Endothelial cell of umbilical vein (primary cell): Measurements from ENCODE around the gene ALDH1L2. TPM values are rescaled to one million over a fixed set of nuclear protein-coding genes. Genes with fewer than 3 reads are reported as not detected.
A peak's percentile ranks its signal among the peaks of the same experiment; 100 is the strongest.

Experiments used
- BruUV-seq: library from RNA; stranded (reverse); fragments of 400-500 nt; replicated peaks from 2 replicates; lab custom pipeline; 2021; lab: Mats Ljungman, UMichigan
- CTCF ChIA-PET: fragments of 300-600, 350-600 bp; sonication (Branson Sonifier 250); formaldehyde crosslinking; loops from one replicate; lab custom pipeline; 2021; ENCODE audit warnings: antibody characterized with exemption, inconsistent platforms; lab: Charles Lee
- POLR2A ChIA-PET: fragments of 300-600, 350-600 bp; sonication (Branson Sonifier 250); formaldehyde crosslinking; loops from one replicate; lab custom pipeline; 2021; ENCODE audit warnings: antibody characterized with exemption, inconsistent platforms; lab: Charles Lee
- DNase-seq: peaks from one replicate; pipeline ENCODE4 v3.0.0-alpha.2; 2011; ENCODE audit warnings: low read depth, low spot score
- FAIRE-seq: peaks from 2 replicates; lab custom pipeline; 2011; peaks lifted over from hg19 to GRCh38; lab: Jason Lieb, UNC
- H2AFZ ChIP-seq: 2 replicates; pipeline ENCODE4 v1.6.0; 2012; ENCODE audit warnings: low read depth, low read length, control low read depth, inconsistent platforms
- H3K27ac ChIP-seq: 2 replicates; pipeline ENCODE4 v1.5.1; 2011; ENCODE audit warnings: low read depth, mild to moderate bottlenecking, control low read depth, low read length, moderate library complexity; ENCODE audit not compliant: insufficient read depth
- H3K27me3 ChIP-seq, 2 experiments: 2 replicates each; pipeline versions ENCODE4 v1.6.0 to v1.6.1; 2011; ENCODE audit warnings: low read length in 2 of 2, mixed read lengths in 1 of 2; ENCODE audit not compliant: control insufficient read depth in 2 of 2, insufficient read depth in 2 of 2
- H3K36me3 ChIP-seq, 2 experiments: 2 replicates in 1 of 2; 3 replicates in 1 of 2; pipeline ENCODE4 v1.5.1; 2011; ENCODE audit warnings: low read length in 2 of 2, mild to moderate bottlenecking in 1 of 2, moderate library complexity in 1 of 2; ENCODE audit not compliant: control insufficient read depth in 2 of 2, insufficient read depth in 2 of 2; ENCODE audit errors: extremely low read depth in 1 of 2
- H3K4me1 ChIP-seq: 3 replicates; pipeline ENCODE4 v1.5.1; 2011; ENCODE audit warnings: mild to moderate bottlenecking, low read length; ENCODE audit not compliant: control insufficient read depth, insufficient read depth; ENCODE audit errors: extremely low read depth
- H3K4me2 ChIP-seq: 2 replicates; pipeline ENCODE4 v1.6.1; 2011; ENCODE audit warnings: low read length, control low read depth, mixed read lengths; ENCODE audit not compliant: insufficient read depth
- H3K4me3 ChIP-seq, 3 experiments: fragments of 200-600 bp in 1 of 3; sonication (generic), shearing (Covaris generic) in 1 of 3; replicated peaks in 1 of 3; 2 replicates each; pipeline ENCODE4 v1.5.1; 2011 to 2016; ENCODE audit warnings: control low read depth in 3 of 3, low read length in 3 of 3, mild to moderate bottlenecking in 2 of 3, inconsistent platforms in 1 of 3, low read depth in 1 of 3, moderate library complexity in 1 of 3; ENCODE audit not compliant: insufficient read depth in 1 of 3
- H3K79me2 ChIP-seq: 2 replicates; pipeline ENCODE4 v1.6.0; 2012; ENCODE audit warnings: low read length, inconsistent platforms; ENCODE audit not compliant: control insufficient read depth, insufficient read depth
- H3K9ac ChIP-seq: replicated peaks from 2 replicates; pipeline ENCODE3; 2011; ENCODE audit warnings: low read length, control low read depth; ENCODE audit not compliant: insufficient read depth; ENCODE audit errors: extremely low read depth
- H3K9me1 ChIP-seq: replicated peaks from 3 replicates; pipeline ENCODE4 v1.6.0; 2011; ENCODE audit warnings: mild to moderate bottlenecking, low read length; ENCODE audit not compliant: control insufficient read depth, insufficient read depth; ENCODE audit errors: extremely low read depth
- H3K9me3 ChIP-seq: replicated peaks from 2 replicates; pipeline ENCODE4 v1.5.1; 2012; ENCODE audit warnings: low read length, inconsistent platforms; ENCODE audit not compliant: control insufficient read depth, insufficient read depth
- H4K20me1 ChIP-seq: replicated peaks from 2 replicates; pipeline ENCODE3; 2011; ENCODE audit warnings: mild to moderate bottlenecking, low read length; ENCODE audit not compliant: control insufficient read depth, insufficient read depth; ENCODE audit errors: extremely low read depth
- CTCF ChIP-seq, 2 donors: IDR thresholded peaks; 1 replicate in 1 of 2; 2 replicates in 1 of 2; pipeline ENCODE4 v1.5.1; 2011; ENCODE audit warnings: low read length in 2 of 2, mild to moderate bottlenecking in 2 of 2, moderate library complexity in 2 of 2, control low read depth in 1 of 2, inconsistent platforms in 1 of 2, low read depth in 1 of 2; ENCODE audit not compliant: insufficient read depth in 1 of 2; ENCODE audit errors: extremely low read depth in 1 of 2
- EZH2 ChIP-seq: IDR thresholded peaks from 2 replicates; pipeline ENCODE4 v1.6.1; 2012; ENCODE audit warnings: borderline replicate concordance, low read depth, mild to moderate bottlenecking, moderate library complexity, low read length, inconsistent platforms; ENCODE audit not compliant: severe bottlenecking
- FOS ChIP-seq: IDR thresholded peaks from 2 replicates; pipeline ENCODE4 v1.6.1; 2011; ENCODE audit warnings: mild to moderate bottlenecking, low read length, moderate library complexity, borderline replicate concordance; ENCODE audit not compliant: insufficient read depth
- GATA2 ChIP-seq: IDR thresholded peaks from 2 replicates; pipeline ENCODE4 v1.7.0; 2011; ENCODE audit warnings: low read depth, mild to moderate bottlenecking, moderate library complexity, mixed read lengths, low read length; ENCODE audit not compliant: insufficient read length, insufficient read depth
- JUN ChIP-seq: IDR thresholded peaks from 2 replicates; pipeline ENCODE4 v1.6.1; 2011; ENCODE audit warnings: borderline replicate concordance, low read depth; ENCODE audit not compliant: insufficient read length, insufficient read depth
- MAX ChIP-seq: IDR thresholded peaks from 2 replicates; pipeline ENCODE4 v1.6.1; 2011; ENCODE audit not compliant: insufficient read depth, insufficient read length
- MYC ChIP-seq: IDR thresholded peaks from one replicate; pipeline ENCODE4 v1.6.1; 2011; ENCODE audit warnings: mild to moderate bottlenecking, low read depth, low read length
- POLR2A ChIP-seq: IDR thresholded peaks from 2 replicates; pipeline ENCODE4 v1.6.1; 2012; ENCODE audit warnings: low read depth, mild to moderate bottlenecking, control low read depth, low read length
- POLR2AphosphoS5 ChIP-seq: IDR thresholded peaks from 2 replicates; pipeline ENCODE4 v1.6.1; 2012; ENCODE audit warnings: low read depth, mild to moderate bottlenecking, control low read depth, low read length, moderate library complexity; ENCODE audit not compliant: insufficient read depth
- dilution Hi-C: fragments of 300-500 bp; cut with MboI; formaldehyde crosslinking; loops from one replicate; pipeline ENCODE4 v1.15.0; 2019; ENCODE audit warnings: low sequenced_read_pairs; ENCODE audit not compliant: extremely low pct_ligation_motif_present
- intact Hi-C: fragments of 100-400 bp; cut with micrococcal nuclease; formaldehyde crosslinking; loops from one replicate; pipeline ENCODE4 v1.10.0; 2022
- polyA plus RNA-seq, 4 experiments: library from polyadenylated mRNA; depleted of rRNA in 3 of 4; stranded (reverse) in 3 of 4; unstranded in 1 of 4; fragments of >200 nt; gene quantifications; 2 replicates each; pipeline versions ENCODE4 v1.2.1 to v1.2.3, GENCODE V29; 2011 to 2012; ENCODE audit warnings: missing spikeins in 1 of 4
- total RNA-seq: library from RNA; stranded (reverse); gene quantifications from 2 replicates; pipeline ENCODE4 v1.2.3, GENCODE V29; 2021

ALDH1L2 gene
- total and polyA plus RNA-seq, 2 donors (not counting 3 experiments of a cell fraction or from before 2014, with no cell fraction given) = 1.4 to 2.5 TPM

- H3K4me3 ChIP-seq = no peak overlapping the region
- peaks cover 27 to 62% of the 10 kb centered on the region in 2 experiments for H3K36me3 ChIP-seq
- TF ChIP-seq JUN (peak; percentile 18), FOS (peak; percentile 9), GATA2 (no peak), POLR2AphosphoS5 (no peak), MYC (no peak)
- ChIA-PET CTCF (interaction anchor here (1.1 kb wide), 1 partner anchor 15 kb away, joined by 3 read pairs; no protein-coding TSS in a partner anchor), POLR2A (no interaction called here)
- H3K9me1 ChIP-seq = no peaks in the 10 kb centered on the region
- intact Hi-C loops = no loop called here
- no peak overlapping the region for H3K9ac ChIP-seq
- FAIRE-seq (no peak), DNase-seq (no peak)
- no peaks in the 10 kb centered on the region for H3K9me3 ChIP-seq
- H3K79me2 ChIP-seq = peaks cover 14% of the 10 kb centered on the region
- H3K4me1 ChIP-seq = no peaks in the 10 kb centered on the region
- no peak overlapping the region for H3K27ac ChIP-seq
- dilution Hi-C loops = no loop called here
- peaks cover 4% of the 10 kb centered on the region for H4K20me1 ChIP-seq
- no peak overlapping the region for H3K4me2 ChIP-seq
- no peak overlapping the region for H2AFZ ChIP-seq
- BruUV-seq = no TSS peak
- H3K27me3 ChIP-seq = no peaks in the 10 kb centered on the region
These were observed 36.3 kb upstream of the ALDH1L2 start for GRCh38 chr12:105120551-105120950.

- Histone ChIP-seq H3K9me3 (no peaks in the 10 kb centered on the region), H3K79me2 (peaks cover 38% of the 10 kb centered on the region), H2AFZ (no peak overlapping the region), H3K4me2 (no peak overlapping the region), H3K9ac (no peak overlapping the region), H3K9me1 (no peaks in the 10 kb centered on the region), H4K20me1 (peaks cover 14% of the 10 kb centered on the region), H3K36me3 (peaks cover 14 to 62% of the 10 kb centered on the region in 2 experiments), H3K27me3 (no peaks in the 10 kb centered on the region), H3K4me3 (no peak overlapping the region), H3K27ac (no peak overlapping the region), H3K4me1 (peaks cover 5% of the 10 kb centered on the region)
- no peak for DNase-seq
- POLR2A ChIA-PET = no interaction called here
- dilution Hi-C loops = no loop called here
- intact Hi-C loops = loop anchor here (5.0 kb wide), 1 partner anchor 35 kb away; no protein-coding TSS in a partner anchor
- no peak for FAIRE-seq
- CTCF ChIA-PET = interaction anchor here (1.1 kb wide), 1 partner anchor 11 kb away, joined by 7 read pairs; no protein-coding TSS in a partner anchor
- no TSS peak for BruUV-seq
- no peak for TF ChIP-seq MYC
- no peak for TF ChIP-seq POLR2AphosphoS5
- TF ChIP-seq GATA2 = no peak
- TF ChIP-seq FOS = no peak
- TF ChIP-seq EZH2 = no peak
- no peak for TF ChIP-seq CTCF (IDR thresholded peaks at IDR 0.05; ENCODE audit: extremely low read depth in 1 of 2, insufficient read depth in 1 of 2, low read depth in 1 of 2, low read length in 2 of 2)
- TF ChIP-seq POLR2A = no peak
- TF ChIP-seq MAX = no peak
- no peak for TF ChIP-seq JUN
These were observed 32.7 kb upstream of the ALDH1L2 start for GRCh38 chr12:105116969-105117368.
